RWPE2 (cell line): ENCODE data around the gene ISM2.
"Not testable (repeated sequence)": the region's sequence is repeated elsewhere in the genome, so short reads cannot be mapped to it uniquely, and the experiment has no call there.

Experiments
- ATAC-seq: fragments of 200-7000 bp; cut with Tn5 transposase; 3 replicates; pipeline ENCODE4 v1.9.1; 2021; ENCODE audit warnings: low read depth
- DNase-seq: peaks from one replicate; pipeline ENCODE4 v3.0.0-alpha.2; 2020; ENCODE audit warnings: low spot score
- H3K27ac ChIP-seq: fragments of 450-650 bp; 2 replicates; pipeline ENCODE4 v1.5.1; 2017; ENCODE audit warnings: mild to moderate bottlenecking; ENCODE audit not compliant: poor library complexity, severe bottlenecking
- H3K27me3 ChIP-seq: fragments of 250-450 bp; sonication (Bioruptor Pico); 2 replicates; pipeline ENCODE4 v1.5.1; 2021; ENCODE audit warnings: mild to moderate bottlenecking, moderate library complexity; ENCODE audit not compliant: insufficient read depth, poor library complexity, severe bottlenecking
- H3K36me3 ChIP-seq: fragments of 250-450 bp; sonication (Bioruptor Pico); 2 replicates; pipeline ENCODE4 v1.5.1; 2020; ENCODE audit warnings: low read depth, mild to moderate bottlenecking, moderate library complexity
- H3K4me1 ChIP-seq: fragments of 250-450 bp; sonication (Bioruptor Pico); 2 replicates; pipeline ENCODE4 v1.5.1; 2021; ENCODE audit warnings: mild to moderate bottlenecking, moderate library complexity; ENCODE audit not compliant: insufficient read depth, poor library complexity, severe bottlenecking
- H3K4me3 ChIP-seq: fragments of 250-450 bp; sonication (Bioruptor Pico); 2 replicates; pipeline ENCODE4 v1.5.1; 2021; ENCODE audit warnings: mild to moderate bottlenecking, moderate library complexity; ENCODE audit not compliant: severe bottlenecking
- H3K9me3 ChIP-seq: fragments of 250-450 bp; sonication (Bioruptor Pico); 2 replicates; pipeline ENCODE4 v1.5.1; 2021; ENCODE audit warnings: mild to moderate bottlenecking, moderate library complexity; ENCODE audit not compliant: severe bottlenecking
- CTCF ChIP-seq: fragments of 450-650 bp; IDR thresholded peaks from one replicate; pipeline ENCODE4 v1.5.1; 2017; ENCODE audit warnings: mild to moderate bottlenecking, moderate library complexity; ENCODE audit not compliant: poor library complexity, severe bottlenecking

The ISM2 gene

GRCh38 chr14:77529963-77530362, 31.3 kb upstream of the ISM2 start:
- H3K9me3 ChIP-seq, result no peaks in the 10 kb centered on the region
- H3K36me3 ChIP-seq, result peaks cover 23% of the 10 kb centered on the region
- no peak for TF ChIP-seq CTCF
- DNase-seq (no peak), ATAC-seq (no peak)
- H3K4me1 ChIP-seq, result no peaks in the 10 kb centered on the region
- H3K4me3 ChIP-seq, result no peak overlapping the region
- no peak overlapping the region for H3K27ac ChIP-seq
- no peaks in the 10 kb centered on the region for H3K27me3 ChIP-seq

- Histone ChIP-seq H3K4me3 (no peak overlapping the region), H3K27ac (no peak overlapping the region), H3K4me1 (no peaks in the 10 kb centered on the region), H3K27me3 (no peaks in the 10 kb centered on the region), H3K9me3 (no peaks in the 10 kb centered on the region), H3K36me3 (peaks cover 21% of the 10 kb centered on the region)
- no peak for TF ChIP-seq CTCF
- no peak for ATAC-seq
- no peak for DNase-seq
These were observed 30.6 kb upstream of the ISM2 start for GRCh38 chr14:77529213-77529612.

DNA sequence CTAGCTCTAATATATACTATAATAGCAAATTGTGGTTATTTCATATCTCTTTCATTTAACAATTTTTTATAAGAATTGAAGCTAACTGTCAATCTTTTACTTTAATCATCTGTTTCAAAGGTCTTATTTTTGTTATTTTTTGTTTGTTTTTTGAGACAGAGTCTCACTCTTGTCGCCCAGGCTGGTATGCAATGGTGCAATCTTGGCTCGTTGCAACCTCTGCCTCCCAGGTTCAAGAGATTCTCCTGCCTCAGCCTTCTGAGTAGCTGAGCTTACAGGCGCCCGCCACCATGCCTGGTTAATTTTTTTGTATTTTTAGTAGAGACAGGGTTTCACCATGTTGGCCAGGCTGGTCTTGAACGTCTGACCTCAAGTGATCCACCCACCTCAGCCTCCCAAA, 30.1 kb upstream of the ISM2 start:
- not testable (repeated sequence) for H3K4me3 ChIP-seq, DNase-seq, H3K27me3 ChIP-seq, H3K9me3 ChIP-seq, H3K27ac ChIP-seq, ATAC-seq, H3K4me1 ChIP-seq
- peaks cover 21% of the 10 kb centered on the region for H3K36me3 ChIP-seq

- ATAC-seq, result no peak
- Histone ChIP-seq H3K9me3 (no peaks in the 10 kb centered on the region), H3K4me1 (no peaks in the 10 kb centered on the region), H3K27ac (no peak overlapping the region), H3K36me3 (peaks cover 23% of the 10 kb centered on the region), H3K27me3 (no peaks in the 10 kb centered on the region), H3K4me3 (no peak overlapping the region)
- no peak for TF ChIP-seq CTCF
- DNase-seq, result no peak
These were observed 27.6 kb upstream of the ISM2 start for GRCh38 chr14:77526266-77526665.

DNA sequence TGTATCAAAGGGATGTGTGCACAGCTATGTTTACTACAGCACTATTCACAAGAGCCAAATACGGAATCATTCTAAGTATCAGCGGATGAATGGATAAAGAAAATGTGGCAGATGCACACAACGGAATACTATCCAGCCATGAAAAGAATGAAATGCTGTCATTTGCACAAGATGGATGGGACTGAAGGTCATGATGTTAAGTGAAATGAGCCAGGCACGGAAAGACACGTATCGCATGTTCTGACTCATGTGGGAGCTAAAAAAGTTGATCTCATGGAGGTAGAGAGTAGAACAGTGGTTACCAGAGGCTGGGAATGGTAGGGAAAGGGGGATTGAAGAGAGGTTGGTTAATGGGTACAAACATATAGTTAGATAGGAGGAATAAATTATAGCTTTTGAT, 25.9 kb upstream of the ISM2 start:
- DNase-seq (no peak), ATAC-seq (no peak)
- Histone ChIP-seq H3K27ac (no peak overlapping the region), H3K9me3 (no peaks in the 10 kb centered on the region), H3K36me3 (peaks cover 36% of the 10 kb centered on the region), H3K27me3 (no peaks in the 10 kb centered on the region), H3K4me3 (no peak overlapping the region), H3K4me1 (no peaks in the 10 kb centered on the region)
- no peak for TF ChIP-seq CTCF
